GM21717 (cell line): ENCODE results near the gene OR51B2.
"Not testable (repeated sequence)": the region's sequence is repeated elsewhere in the genome, so short reads cannot be mapped to it uniquely, and the experiment has no call there.

Experiments
- ATAC-seq: cut with Tn5 transposase; IDR thresholded peaks from one replicate; pipeline ENCODE4 v1.9.1; 2021; ENCODE audit warnings: mild to moderate bottlenecking, moderate library complexity; ENCODE audit not compliant: unreplicated experiment

Gene OR51B2, protein sequence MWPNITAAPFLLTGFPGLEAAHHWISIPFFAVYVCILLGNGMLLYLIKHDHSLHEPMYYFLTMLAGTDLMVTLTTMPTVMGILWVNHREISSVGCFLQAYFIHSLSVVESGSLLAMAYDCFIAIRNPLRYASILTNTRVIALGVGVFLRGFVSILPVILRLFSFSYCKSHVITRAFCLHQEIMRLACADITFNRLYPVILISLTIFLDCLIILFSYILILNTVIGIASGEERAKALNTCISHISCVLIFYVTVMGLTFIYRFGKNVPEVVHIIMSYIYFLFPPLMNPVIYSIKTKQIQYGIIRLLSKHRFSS

DNA sequence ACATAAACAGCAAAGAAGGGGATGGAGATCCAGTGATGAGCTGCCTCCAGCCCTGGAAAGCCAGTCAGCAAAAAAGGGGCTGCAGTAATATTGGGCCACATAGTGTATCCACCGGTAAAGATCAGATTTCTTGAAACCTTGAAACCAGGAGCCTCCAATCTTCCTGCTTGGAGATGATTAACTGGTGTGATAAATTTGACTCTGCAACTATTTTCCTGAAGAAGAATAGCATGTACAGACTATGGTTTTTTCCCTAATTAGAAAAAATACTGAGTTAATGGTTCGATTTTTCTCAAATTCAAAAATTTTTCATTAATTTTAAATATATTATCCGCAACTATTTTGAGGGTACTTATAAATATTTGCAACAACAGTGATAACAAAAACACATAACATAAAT is at the start of gene OR51B2:
TSS of gene OR51B2 (minus strand) at position 101 of the 400 bp plus-strand sequence. CDS start at position 101, 0 bp downstream.
- ATAC-seq, result no peak

DNA sequence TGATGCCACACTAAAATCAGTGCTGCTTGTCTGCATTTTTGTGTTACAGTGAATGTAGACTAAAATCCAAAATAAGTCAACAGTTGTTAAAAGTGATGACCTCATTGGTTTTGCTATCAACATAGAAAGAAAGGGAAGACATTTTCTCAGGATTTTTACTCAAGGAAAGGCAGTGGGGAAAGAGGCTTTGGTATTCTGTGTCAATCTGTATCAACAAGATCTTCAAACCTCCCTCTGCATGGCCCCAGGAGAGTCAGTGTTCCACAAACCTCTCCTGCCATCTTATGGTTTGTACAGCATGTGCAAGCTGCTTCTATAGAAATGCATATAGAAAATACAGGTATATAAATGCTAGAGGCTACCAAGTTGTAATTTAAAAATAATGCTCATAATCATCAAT is 45.7 kb upstream of the OR51B2 start:
- ATAC-seq, result no peak

DNA sequence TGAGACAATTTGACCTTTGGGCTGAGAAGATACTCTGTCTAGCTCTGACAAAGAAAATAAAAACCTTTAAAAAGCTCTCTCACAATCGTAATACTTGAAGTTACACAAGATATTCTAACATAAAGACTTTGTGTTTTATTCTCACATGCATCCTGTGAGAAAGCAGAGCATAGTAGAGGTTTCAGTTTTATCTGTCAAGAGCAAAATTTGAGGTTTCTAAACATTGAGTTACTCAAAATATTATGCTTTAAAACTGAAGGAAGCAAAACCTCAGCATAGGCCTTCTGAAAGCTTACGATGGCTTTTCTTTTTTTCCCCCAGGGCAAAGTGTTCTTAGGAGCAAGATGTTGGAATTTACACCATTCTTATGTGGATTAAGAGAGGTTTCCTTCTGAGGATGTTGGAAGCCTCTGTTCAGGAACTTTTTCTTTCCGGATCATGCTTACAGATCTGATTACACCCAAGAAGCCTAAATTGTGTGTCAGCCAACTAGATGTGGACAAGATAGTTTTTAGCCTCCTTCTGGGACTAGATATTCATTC is 44.5 kb upstream of the OR51B2 start:
- ATAC-seq, result no peak

DNA sequence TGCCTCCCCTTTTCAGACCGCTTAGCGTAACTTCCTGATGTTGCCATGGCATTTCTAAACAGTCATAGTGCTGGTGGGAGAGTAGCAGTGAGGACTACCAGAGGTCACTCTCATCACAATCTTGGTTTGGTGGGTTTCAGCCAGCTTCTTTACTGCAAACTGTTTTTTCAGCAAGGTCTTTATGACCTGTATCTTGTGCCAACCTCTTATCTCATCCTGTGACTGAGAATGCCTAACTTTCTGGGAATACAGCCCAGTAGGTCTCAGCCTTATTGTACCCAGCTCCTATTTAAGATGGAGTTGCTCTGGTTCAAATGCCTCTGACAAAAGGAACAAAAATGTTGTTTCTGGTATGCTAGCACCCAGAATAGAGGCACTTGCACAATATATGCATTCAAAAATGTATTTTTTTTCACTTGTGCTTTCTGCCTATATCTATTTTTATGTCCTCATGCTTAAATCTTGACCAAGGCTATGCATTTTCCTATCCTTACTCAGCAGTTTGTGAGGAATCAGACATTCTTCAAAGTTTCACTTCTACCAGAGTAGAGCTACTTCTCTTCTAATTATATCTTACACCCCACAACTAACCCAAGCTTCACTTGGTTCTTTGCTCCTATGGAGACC is 43.5 kb upstream of the OR51B2 start:
- no peak for ATAC-seq

DNA sequence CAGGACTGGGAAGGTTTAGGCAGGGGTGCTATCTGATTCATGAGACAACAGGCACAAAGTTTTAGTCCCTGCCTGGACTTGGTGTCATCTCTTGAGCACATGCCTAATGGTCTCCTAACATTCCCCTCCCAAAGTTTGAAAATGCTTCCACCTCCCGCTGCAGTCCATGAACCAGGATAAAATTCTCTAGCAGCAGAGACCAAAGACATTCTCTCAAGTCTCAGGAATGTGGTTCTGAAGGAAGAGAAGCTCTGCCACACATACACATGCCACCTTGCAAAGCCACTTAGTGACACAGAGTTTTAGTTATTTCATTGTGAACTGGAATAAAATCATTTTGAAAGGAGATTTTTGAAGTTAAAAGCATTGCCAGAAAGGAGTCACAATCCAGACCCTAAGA is 42.8 kb upstream of the OR51B2 start:
- ATAC-seq, result no peak

DNA sequence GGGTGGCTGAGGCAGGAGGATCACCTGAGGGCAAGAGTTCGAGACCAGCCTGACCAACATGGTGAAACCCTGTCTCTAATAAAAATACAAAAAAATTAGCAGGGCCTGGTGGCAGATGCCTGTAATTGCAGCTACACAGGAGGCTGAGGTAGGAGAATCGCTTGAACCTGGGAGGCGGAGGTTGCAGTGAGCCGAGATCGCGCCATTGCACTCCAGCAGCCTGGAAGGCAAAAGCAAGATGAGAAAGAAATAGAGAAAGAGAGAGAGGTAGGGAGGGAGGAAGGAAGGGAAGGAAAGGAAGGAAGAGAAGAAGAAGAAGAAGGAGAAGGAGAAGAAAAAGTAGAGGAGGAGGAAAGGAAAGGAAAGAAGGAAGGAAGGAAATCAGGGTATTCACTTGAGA is 42.3 kb upstream of the OR51B2 start:
- ATAC-seq, result not testable (repeated sequence)

DNA sequence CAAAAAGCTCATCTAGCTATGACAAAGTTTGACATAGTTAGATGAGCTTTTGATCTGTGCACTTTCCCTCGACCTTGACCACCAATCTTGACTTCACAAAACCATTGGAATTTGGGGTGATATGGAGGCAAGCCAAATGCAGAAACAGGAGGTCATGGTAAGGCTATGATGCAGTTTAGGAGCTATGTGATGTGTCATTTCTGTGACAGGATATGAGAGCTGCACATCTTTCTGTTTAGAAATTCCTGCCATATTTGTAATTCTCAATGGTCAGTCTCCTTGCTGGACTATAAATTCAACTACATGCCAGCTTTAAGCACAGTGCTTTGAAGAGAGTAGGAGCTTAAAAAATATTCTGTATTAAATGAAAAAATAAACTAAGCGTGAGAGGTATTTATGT is 40.1 kb upstream of the OR51B2 start:
- no peak for ATAC-seq

DNA sequence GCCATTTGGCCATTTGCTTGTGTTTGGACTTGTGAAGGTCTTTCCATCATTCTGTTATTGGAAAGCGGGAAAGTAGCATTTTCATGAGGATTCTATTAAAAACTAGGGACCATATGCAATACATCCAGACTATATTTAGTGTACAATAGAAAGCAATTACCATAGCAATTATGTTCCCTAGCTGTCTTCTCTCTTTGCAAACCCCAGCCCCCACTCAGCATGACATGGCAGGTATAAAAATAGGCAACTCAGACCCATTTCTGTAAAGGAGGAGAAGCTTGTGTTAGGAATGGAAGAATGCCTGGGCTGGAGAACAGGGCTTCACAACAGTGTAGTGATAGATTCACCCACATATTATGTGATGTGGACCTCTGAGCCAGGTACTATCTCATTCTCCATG is 39.6 kb upstream of the OR51B2 start:
- ATAC-seq, result no peak

DNA sequence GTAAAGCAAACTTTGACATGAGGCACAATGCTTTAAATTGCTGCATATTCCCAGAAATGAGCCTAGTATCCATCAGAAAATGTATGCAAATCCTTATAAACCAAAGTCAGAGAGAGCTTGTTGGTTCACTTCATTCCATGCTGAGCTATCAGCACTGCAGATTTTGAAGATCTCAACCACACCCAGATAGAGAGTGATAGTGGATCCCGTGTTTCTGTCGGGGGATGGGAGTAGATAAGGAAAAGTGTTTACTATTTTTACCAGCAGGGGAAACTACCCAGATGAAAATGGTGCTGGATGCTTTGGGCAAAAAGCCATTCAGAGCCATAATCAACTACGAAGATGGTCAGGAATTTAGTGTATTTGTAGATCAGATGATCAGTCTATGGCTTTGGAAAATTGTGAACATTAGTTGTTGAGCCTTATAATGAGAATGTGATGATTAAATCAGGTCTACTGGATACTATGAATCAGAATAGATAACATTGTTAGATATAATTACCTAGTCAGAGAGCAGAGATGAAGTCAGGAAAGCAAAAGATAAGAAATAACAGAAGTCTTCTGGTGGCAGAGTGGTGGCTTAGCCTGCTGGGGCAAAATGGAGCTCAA is 38.0 kb upstream of the OR51B2 start:
- no peak for ATAC-seq

DNA sequence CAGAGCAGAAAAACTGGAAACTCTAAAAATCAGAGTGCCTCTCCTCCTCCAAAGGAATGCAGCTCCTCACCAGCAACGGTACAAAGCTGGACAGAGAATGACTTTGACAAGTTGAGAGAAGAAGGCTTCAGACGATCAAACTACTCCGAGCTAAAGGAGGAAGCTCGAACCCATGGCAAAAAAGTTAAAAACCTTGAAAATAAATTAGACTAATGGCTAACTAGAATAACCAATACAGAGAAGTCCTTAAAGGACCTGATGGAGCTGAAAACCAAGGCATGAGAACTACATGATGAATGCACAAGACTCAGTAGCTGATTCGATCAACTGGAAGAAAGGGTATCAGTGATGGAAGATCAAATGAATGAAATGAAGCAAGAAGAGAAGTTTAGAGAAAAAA is 31.9 kb upstream of the OR51B2 start:
- ATAC-seq, result not testable (repeated sequence)

DNA sequence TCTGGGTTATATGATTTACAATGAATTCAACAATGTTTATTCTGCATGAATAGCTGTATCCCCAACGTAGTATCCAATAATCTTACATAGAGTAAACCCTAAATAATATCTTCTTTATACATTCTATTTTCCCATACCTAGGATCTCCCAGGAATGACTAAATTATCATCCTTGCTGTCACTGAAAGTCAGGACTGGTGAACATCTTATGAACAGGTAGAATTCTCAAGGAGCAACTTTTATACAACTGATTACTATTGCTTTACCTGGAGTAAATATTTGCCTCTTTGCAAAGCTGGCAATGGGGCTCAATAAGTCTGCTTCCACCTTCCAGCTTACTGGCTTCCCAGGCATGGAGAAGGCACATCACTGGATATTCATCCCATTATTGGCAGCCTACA is 27.1 kb upstream of the OR51B2 start, which contains the start of gene OR51B6:
TSS of gene OR51B6 (plus strand) at position 301 of the 400 bp plus-strand sequence. CDS start at position 301, 0 bp downstream.
- no peak for ATAC-seq

DNA sequence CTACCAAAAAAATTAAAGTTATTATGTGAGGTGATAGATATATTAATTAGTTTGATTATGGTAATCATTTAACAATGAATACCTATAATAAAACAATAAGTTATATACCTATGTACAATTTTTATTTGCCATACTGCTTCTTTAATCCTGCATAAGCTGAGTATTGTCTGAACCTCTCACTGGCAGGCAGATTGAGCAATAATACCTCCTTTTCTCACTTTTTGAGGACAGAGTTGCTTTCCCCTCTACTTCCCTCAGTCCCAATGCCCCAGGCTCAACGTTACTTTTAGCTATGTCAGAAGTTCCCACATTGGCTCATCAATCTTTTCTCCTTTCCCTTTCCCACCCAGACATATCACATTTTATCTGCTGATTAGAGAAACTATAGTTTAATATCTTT is 25.5 kb upstream of the OR51B2 start:
- no peak for ATAC-seq

DNA sequence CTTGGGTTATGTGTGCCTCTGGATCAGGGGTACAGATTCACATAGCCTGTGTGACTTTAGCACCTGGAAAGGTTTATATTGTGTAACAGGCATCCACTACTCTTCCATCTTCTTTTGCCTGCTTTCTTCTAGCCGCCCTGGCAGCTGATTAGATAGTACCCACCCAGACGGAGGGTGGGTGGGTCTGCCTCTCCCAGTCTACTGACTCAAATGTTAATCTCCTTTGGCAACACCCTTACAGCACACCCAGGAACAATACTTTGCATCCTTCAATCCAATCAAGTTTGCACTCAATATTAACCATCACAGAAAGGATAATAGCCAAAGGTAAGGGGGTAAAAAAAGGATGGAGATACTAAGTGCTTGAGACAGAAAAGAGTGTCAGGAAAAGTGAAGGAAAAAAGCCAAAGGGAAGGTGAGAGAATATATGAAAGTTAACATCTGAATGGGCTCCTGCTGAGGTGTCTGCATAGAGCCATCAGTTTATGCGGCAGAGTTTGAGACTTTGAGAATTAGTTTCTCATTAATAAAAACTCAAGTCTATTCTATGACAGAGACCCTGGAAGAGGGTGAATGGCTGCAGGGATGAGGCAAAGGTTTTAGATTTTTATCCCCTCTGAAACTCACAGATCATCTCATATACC is 24.6 kb upstream of the OR51B2 start:
- ATAC-seq, result no peak

DNA sequence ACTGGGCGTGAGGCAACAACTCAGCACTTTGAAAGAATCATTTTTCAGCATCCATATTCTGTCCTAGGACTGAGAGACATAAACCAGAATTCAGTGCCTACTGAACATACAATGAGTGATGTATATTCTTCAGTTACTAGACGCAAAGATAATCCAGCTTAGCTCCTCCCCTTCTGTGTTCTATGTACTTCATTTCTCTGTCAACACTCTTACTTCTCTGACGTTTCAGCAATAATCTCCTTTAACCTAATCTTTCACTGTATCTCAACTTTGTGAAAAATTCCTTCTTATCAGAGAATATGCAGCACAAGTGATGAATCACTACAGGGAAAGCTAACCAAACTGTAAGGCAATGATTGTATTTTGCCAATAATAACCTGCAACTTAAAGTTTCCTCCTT is 21.7 kb upstream of the OR51B2 start:
- ATAC-seq, result no peak

DNA sequence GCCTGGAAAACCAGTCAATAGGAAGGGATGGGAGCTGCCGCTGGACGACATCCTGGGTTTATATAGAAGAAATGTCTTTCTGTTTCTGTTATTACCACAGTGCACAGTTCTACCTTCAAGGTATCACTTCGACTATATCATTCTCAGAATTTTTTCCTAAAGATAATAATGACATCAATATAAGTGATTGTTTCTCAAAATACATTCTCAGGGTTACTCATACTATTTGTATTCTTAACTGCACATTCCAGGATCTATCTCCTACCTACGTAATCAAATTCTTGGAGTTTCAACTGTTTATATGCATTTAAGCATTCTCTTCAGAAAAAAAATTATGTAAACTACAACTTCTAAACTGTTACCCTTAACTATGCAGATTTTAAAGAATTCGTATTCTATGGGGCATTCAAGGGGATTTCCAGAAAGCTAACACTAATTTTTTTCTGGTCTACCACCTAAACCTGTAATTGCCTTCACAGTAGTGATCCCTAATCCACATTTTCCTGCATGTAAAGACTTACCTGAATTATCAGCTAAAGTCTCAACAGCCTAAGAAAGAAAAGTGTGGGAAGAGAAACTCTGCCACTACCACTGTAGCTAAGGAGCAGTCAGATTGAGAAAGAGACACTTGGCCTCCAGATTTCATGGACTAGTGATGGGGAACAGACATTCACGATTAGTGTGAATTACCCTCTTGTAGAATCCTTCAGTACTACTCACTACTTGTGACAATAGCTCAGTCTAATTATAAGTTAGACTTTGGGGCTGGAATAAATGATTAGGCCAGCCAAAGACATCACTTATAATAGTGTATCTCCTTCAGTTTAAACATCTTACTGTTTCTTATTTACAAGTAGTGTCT is 19.6 kb upstream of the OR51B2 start, which contains the start of gene OR51B5:
TSS of gene OR51B5 (minus strand) at position 51 of the 862 bp plus-strand sequence. CDS start at position 51, 0 bp downstream.
- no peak for ATAC-seq

DNA sequence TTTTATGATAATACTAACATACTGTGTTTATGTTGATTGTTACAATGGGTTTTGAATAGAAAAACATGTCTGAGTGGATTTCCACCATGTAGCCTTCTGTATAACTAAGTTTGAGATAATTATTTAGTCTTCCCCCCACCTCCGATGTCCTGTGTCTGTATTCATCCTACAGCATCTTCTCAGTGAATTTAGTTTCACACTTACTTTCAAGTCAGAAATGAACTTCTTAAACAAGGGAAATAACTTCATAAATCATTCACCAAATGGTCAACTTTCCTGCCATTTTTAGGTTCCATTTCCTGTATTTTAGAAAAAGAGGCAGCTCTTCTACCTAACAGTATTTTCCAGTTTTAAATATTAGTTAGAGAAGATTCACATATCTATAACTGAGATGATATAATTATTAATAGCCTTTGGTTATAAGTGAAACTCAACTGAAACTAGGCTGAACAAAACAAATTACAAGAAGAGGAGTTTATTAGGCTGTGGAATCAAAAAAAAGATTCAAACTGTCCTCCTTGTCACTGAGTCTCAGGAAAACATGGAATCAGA is 15.8 kb upstream of the OR51B2 start:
- peak; percentile 68 for ATAC-seq

DNA sequence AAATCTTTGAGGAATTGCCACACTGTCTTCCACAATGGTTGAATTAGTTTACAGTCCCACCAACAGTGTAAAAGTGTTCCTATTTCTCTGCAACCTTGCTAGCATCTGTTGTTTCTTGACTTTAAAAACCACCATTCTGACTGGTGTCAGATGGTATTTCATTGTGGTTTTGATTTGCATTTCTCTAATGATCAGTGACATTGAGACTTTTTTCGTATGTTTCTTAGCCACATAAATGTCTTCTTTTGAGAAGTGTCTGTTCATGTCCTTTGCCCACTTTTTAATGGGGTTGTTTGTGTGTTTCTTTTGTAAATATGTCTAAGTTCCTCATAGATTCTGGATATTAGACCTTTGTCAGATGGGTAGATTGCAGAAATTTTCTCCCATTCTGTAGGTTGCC is 13.2 kb upstream of the OR51B2 start:
- not testable (repeated sequence) for ATAC-seq

DNA sequence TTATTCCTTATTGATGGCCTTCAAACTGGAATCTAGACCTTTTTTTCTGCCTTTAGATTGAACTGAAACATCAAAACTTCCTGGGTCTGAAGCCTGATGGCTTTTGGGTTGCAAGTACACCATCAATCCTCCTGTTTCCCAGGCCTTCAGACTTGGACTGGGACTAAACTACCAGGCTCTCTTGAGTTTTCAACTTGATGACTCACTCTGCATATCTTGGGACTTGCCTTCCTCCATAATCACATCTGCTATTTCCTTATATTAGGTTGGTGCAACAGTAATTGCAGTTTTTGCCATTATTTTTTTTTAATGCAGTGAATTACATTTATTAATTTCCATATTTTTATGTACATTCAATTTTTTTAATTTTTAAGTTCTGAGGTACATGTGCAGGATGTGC is 12.2 kb upstream of the OR51B2 start:
- no peak for ATAC-seq

DNA sequence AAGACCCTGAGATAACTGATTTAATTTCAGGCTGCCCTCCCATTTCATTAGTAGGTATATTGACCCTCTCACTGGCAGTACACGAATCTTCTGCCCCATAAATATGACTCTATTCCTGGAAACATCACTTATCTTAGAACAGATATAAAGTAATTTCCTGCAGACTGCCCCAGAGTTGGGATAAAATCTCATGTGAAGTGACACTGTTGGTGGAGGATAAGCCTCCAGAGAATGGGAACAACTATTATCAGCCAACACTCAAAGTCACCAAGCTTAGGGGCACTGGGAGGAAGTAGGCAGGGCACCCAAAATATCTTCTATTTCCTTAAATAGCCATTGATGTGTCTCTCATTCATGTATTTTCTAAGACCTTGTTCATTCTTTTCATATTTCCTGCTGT is 11.1 kb upstream of the OR51B2 start:
- ATAC-seq, result no peak

DNA sequence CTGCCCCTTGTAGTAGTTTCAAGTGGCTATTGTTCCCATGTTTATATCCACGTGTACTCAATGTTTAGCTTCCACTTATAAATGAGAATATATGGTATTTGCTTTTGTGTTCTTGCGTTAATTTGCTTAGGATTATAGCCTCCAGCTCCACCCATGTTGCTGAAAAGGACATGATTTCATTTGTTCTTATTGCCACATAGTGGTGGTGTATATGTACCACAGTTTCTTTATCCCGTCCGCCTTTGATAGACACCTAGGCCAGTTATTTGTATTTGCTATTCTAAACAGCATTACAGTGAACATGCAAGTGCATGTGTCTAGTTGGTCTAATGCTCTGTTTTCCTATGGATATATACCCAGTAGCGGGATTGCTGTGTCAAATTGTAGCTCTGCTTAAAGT is 6.8 kb downstream of the OR51B2 start:
- no peak for ATAC-seq
